ENCODE data around the gene CCDC149. TPM values are rescaled to one million over a fixed set of nuclear protein-coding genes. Genes with fewer than 3 reads are reported as not detected.

The CCDC149 gene
- total and polyA plus RNA-seq, 2 donors (not counting 3 experiments of a cell fraction or from before 2014, with no cell fraction given): 7.8 to 11.3 TPM

- ChIA-PET POLR2A (no interaction called here), CTCF (no interaction called here)
- Histone ChIP-seq H3K9ac (replicated peaks; ENCODE audit: extremely low read depth, insufficient read depth, low read length) (no peak overlapping the region), H3K27me3 (ENCODE audit: control insufficient read depth in 2 of 2, insufficient read depth in 2 of 2, low read length in 2 of 2) (no peaks in the 10 kb centered on the region), H3K9me3 (replicated peaks; ENCODE audit: control insufficient read depth, insufficient read depth, low read length) (no peaks in the 10 kb centered on the region), H3K4me2 (ENCODE audit: insufficient read depth, low read length) (no peak overlapping the region), H2AFZ (ENCODE audit: low read depth, low read length) (no peak overlapping the region), H3K4me1 (ENCODE audit: control insufficient read depth, extremely low read depth, insufficient read depth, low read length) (no peaks in the 10 kb centered on the region), H3K36me3 (ENCODE audit: control insufficient read depth in 2 of 2, extremely low read depth in 1 of 2, insufficient read depth in 2 of 2, low read length in 2 of 2) (no peaks in the 10 kb centered on the region), H3K4me3 (replicated peaks in 1 of 3; ENCODE audit: insufficient read depth in 1 of 3, low read depth in 1 of 3, low read length in 3 of 3) (no peak overlapping the region), H4K20me1 (replicated peaks; ENCODE audit: control insufficient read depth, extremely low read depth, insufficient read depth, low read length) (no peaks in the 10 kb centered on the region), H3K79me2 (ENCODE audit: control insufficient read depth, insufficient read depth, low read length) (no peaks in the 10 kb centered on the region), H3K27ac (ENCODE audit: insufficient read depth, low read depth, low read length) (no peak overlapping the region), H3K9me1 (replicated peaks; ENCODE audit: control insufficient read depth, extremely low read depth, insufficient read depth, low read length) (no peaks in the 10 kb centered on the region)
- peak; percentile 31 for FAIRE-seq
- TF ChIP-seq, protein P1, sequence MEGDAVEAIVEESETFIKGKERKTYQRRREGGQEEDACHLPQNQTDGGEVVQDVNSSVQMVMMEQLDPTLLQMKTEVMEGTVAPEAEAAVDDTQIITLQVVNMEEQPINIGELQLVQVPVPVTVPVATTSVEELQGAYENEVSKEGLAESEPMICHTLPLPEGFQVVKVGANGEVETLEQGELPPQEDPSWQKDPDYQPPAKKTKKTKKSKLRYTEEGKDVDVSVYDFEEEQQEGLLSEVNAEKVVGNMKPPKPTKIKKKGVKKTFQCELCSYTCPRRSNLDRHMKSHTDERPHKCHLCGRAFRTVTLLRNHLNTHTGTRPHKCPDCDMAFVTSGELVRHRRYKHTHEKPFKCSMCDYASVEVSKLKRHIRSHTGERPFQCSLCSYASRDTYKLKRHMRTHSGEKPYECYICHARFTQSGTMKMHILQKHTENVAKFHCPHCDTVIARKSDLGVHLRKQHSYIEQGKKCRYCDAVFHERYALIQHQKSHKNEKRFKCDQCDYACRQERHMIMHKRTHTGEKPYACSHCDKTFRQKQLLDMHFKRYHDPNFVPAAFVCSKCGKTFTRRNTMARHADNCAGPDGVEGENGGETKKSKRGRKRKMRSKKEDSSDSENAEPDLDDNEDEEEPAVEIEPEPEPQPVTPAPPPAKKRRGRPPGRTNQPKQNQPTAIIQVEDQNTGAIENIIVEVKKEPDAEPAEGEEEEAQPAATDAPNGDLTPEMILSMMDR (IDR thresholded peaks at IDR 0.05; ENCODE audit: extremely low read depth in 1 of 2, insufficient read depth in 1 of 2, low read depth in 1 of 2, low read length in 2 of 2): no peak
- TF ChIP-seq JUN (IDR thresholded peaks at IDR 0.05; ENCODE audit: borderline replicate concordance, insufficient read depth, insufficient read length, low read depth) (no peak), MYC (IDR thresholded peaks at IDR 0.05; ENCODE audit: low read depth, low read length) (no peak), FOS (IDR thresholded peaks at IDR 0.05; ENCODE audit: borderline replicate concordance, insufficient read depth, low read length) (no peak), EZH2 (IDR thresholded peaks at IDR 0.05; ENCODE audit: borderline replicate concordance, low read depth, low read length, severe bottlenecking) (no peak), POLR2A (IDR thresholded peaks at IDR 0.05; ENCODE audit: low read depth, low read length) (no peak), GATA2 (IDR thresholded peaks at IDR 0.05; ENCODE audit: insufficient read depth, insufficient read length, low read depth, low read length) (no peak), POLR2AphosphoS5 (IDR thresholded peaks at IDR 0.05; ENCODE audit: insufficient read depth, low read depth, low read length) (no peak)
- TF ChIP-seq, protein P2, sequence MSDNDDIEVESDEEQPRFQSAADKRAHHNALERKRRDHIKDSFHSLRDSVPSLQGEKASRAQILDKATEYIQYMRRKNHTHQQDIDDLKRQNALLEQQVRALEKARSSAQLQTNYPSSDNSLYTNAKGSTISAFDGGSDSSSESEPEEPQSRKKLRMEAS (IDR thresholded peaks at IDR 0.05; ENCODE audit: insufficient read depth, insufficient read length): no peak
- BruUV-seq (replicated peaks): no TSS peak
- dilution Hi-C loops (cut with MboI; ENCODE audit: extremely low pct_ligation_motif_present, low sequenced_read_pairs): no loop called here
- DNase-seq (ENCODE audit: low read depth, low spot score): no peak
- intact Hi-C loops (cut with micrococcal nuclease): no loop called here
Observed at GRCh38 chr4:24878636-24879016, 34.2 kb downstream of the CCDC149 start.

All from endothelial cell of umbilical vein (primary cell).